Heart left ventricle (tissue), 16 donors: ENCODE results near the gene MFF. TPM values are rescaled to one million over a fixed set of nuclear protein-coding genes. Genes with fewer than 3 reads are reported as not detected.
"Not testable (repeated sequence)": the region's sequence is repeated elsewhere in the genome, so short reads cannot be mapped to it uniquely, and the experiment has no call there.

ENCODE experiments used
- ATAC-seq, 4 donors: fragments of 200-7000 bp; cut with Tn5 transposase; one replicate each; pipeline ENCODE4 v1.9.1; 2020 to 2022; ENCODE audit warnings: moderate library complexity in 4 of 4, mild to moderate bottlenecking in 3 of 4, moderate number of reproducible peaks in 1 of 4
- DNase-seq, 5 donors: peaks; one replicate each; pipeline ENCODE4 v3.0.0-alpha.2; 2020
- H3K27ac ChIP-seq, 12 donors: fragments of 200-600 bp; sonication (generic) in 4 of 12; one replicate each; pipeline versions ENCODE4 v1.5.0 to v1.8.0; 2016 to 2022; ENCODE audit warnings: mild to moderate bottlenecking in 2 of 12
- H3K27me3 ChIP-seq, 9 donors: fragments of 200-600 bp; sonication (generic) in 2 of 9; one replicate each; pipeline versions ENCODE4 v1.5.1 to v1.8.0; 2016 to 2022; ENCODE audit warnings: mild to moderate bottlenecking in 3 of 9
- H3K36me3 ChIP-seq, 9 donors: fragments of 200-600 bp; sonication (generic) in 2 of 9; one replicate each; pipeline versions ENCODE4 v1.5.0 to v1.8.0; 2018 to 2022; ENCODE audit warnings: mild to moderate bottlenecking in 2 of 9
- H3K4me1 ChIP-seq, 12 donors: fragments of 200-600 bp; sonication (generic) in 4 of 12; one replicate each; pipeline versions ENCODE4 v1.5.0 to v1.8.0; 2016 to 2022; ENCODE audit warnings: mild to moderate bottlenecking in 3 of 12
- H3K4me3 ChIP-seq, 12 donors: fragments of 200-600 bp; sonication (generic) in 4 of 12; one replicate each; pipeline versions ENCODE4 v1.5.0 to v1.8.0; 2017 to 2022; ENCODE audit warnings: mild to moderate bottlenecking in 9 of 12, moderate library complexity in 4 of 12
- H3K9me3 ChIP-seq, 12 donors: fragments of 200-600 bp; sonication (generic) in 4 of 12; one replicate each; pipeline versions ENCODE4 v1.5.0 to v1.8.0; 2016 to 2022; ENCODE audit warnings: mild to moderate bottlenecking in 1 of 12
- POLR2A ChIP-seq, 2 donors: fragments of 450-650 bp; IDR thresholded peaks; one replicate each; pipeline ENCODE4 v1.6.1; 2017; ENCODE audit warnings: antibody characterized with exemption in 2 of 2, mild to moderate bottlenecking in 2 of 2, moderate library complexity in 2 of 2
- WGBS, 4 donors: extraction: QIAGEN DNeasy Blood & Tissue Kit in 2 of 4; methylation state at CpG; one replicate each; pipeline versions ENCODE4 v1.1.5 to v1.1.7; 2013 to 2018; 5-methylcytosine and 5-hydroxymethylcytosine counted together
- intact Hi-C, 10 donors: fragments of 100-400 bp; cut with DNase I; formaldehyde crosslinking; loops; one replicate each; pipeline versions ENCODE4 v1.11.1 to v1.14.2; 2022
- polyA plus RNA-seq, 2 donors: library from polyadenylated mRNA; stranded (reverse); fragments of 200-250 nt; gene quantifications; one replicate each; pipeline ENCODE4 v1.2.3, GENCODE V29; 2013
- total RNA-seq, 9 donors: library from RNA; depleted of rRNA in 2 of 9; stranded (reverse); fragments of >200 nt in 2 of 9; fragmentation: NEBNext Ultra II Directional in 3 of 9; extraction: Animal tissue kit (Norgen Biotek cat#: 25700) in 3 of 9; gene quantifications; one replicate each; pipeline versions ENCODE4 v1.1.0 to v1.2.4, GENCODE V29; 2016 to 2023
- TF ChIP-seq, protein P1 (sequence below), 12 donors: fragments of 200-600 bp; sonication (generic) in 4 of 12; IDR thresholded peaks; one replicate each; pipeline versions ENCODE4 v1.5.0 to v1.8.0; 2018 to 2022; ENCODE audit warnings: antibody characterized with exemption in 12 of 12, mild to moderate bottlenecking in 5 of 12
- donor health status: ischemic (EF 13 %, LVEDD 7.1; RV severe dilation, severe dysfunction).
- donor health status: healthy with polysubstance abuse.
- donor health status: DM: no; HTN: yes; CAD: no.
- donor health status: DM: no; HTN: no; CAD: no.
- donor health status: ischemic (EF 25% LVEDD 6.9; RV normal size, moderate dysfunction).
- donor health status: ischemic (EF 25% LVEDD 5.7; RV mildly dilated, moderate dysfunction).
- donor health status: healthy.
- donor health status: DM: yes; HTN: yes; CAD: no.
- donor health status: ischemic (EF 35%, LVEDD 5.7; RV mildly dilated, moderate dysfunction).
- donor health status: nonischemic (EF 11% LVEDD 7.7; RV severe dilation, severe dysfunction).
- donor health status: DM: yes; HTN: yes; CAD: no.
- donor health status: PGD.
- donor health status: ischemic (EF 29% LVEDD 5.4; RV normal size, mild dysfunction).
- donor health status: nonischemic (EF 23%, LVEDD 6.1; RV moderate dilation, normal function).

The MFF gene
- total and polyA plus RNA-seq, 11 donors: 60.1 to 117 (median 79.7) TPM

GRCh38 chr2:227379095-227379494 lies 54.0 kb downstream of the MFF start, which contains the start of gene TM4SF20:
Gene TM4SF20 (minus strand): TSS chr2:227379306. CDS start chr2:227379268, 38 bp downstream.
- WGBS, 4 donors: 82 to 88% (median 87%) methylated on average over 4 of the region's 4 CpGs
- H3K9me3 ChIP-seq: no peaks in the 10 kb centered on the region
- H3K27me3 ChIP-seq: peaks cover 0 to 21% (median 0%) of the 10 kb centered on the region in 9 donors
- no peaks in the 10 kb centered on the region for H3K36me3 ChIP-seq
- no peak for TF ChIP-seq POLR2A (IDR thresholded peaks at IDR 0.05)
- TF ChIP-seq, protein P1, sequence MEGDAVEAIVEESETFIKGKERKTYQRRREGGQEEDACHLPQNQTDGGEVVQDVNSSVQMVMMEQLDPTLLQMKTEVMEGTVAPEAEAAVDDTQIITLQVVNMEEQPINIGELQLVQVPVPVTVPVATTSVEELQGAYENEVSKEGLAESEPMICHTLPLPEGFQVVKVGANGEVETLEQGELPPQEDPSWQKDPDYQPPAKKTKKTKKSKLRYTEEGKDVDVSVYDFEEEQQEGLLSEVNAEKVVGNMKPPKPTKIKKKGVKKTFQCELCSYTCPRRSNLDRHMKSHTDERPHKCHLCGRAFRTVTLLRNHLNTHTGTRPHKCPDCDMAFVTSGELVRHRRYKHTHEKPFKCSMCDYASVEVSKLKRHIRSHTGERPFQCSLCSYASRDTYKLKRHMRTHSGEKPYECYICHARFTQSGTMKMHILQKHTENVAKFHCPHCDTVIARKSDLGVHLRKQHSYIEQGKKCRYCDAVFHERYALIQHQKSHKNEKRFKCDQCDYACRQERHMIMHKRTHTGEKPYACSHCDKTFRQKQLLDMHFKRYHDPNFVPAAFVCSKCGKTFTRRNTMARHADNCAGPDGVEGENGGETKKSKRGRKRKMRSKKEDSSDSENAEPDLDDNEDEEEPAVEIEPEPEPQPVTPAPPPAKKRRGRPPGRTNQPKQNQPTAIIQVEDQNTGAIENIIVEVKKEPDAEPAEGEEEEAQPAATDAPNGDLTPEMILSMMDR (IDR thresholded peaks at IDR 0.05): no peak
- intact Hi-C loops: no loop called here
- H3K4me3 ChIP-seq: no peak within 1 kb of the TSS
- H3K4me1 ChIP-seq: peaks cover 0 to 9% (median 0%) of the 10 kb centered on the region in 12 donors
- DNase-seq (no peak), ATAC-seq (no peak)
- no peak within 1 kb of the TSS for H3K27ac ChIP-seq

DNA sequence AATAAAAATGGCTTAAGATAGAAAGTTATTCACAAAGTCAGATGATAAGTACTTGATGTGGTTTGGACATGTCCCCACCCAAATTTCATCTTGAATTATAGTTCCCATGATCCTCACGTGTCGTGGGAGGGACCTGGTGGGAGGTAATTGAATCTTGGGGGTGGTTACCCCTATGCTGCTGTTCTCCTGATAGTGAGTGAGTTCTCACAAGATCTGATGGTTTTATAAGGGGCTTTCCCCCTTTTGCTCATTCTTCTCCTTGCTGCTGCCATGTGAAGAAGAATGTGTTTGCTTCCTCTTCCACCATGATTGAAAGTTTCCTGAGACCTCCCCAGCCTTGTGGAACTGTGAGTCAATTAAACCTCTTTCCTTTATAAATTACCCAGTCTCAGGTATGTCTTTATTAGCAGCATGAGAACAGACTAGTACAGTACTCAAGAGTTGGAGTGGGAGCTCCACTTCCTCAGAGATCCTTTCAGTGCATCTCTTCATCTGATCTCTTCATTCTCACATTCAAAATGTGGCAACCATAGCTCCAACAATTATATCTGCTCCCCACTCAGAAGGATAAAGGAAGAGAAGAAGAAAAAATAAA lies 57.3 kb downstream of the MFF start:
- not testable (repeated sequence) for DNase-seq, H3K27ac ChIP-seq, ATAC-seq, H3K4me3 ChIP-seq, H3K36me3 ChIP-seq, H3K9me3 ChIP-seq
- H3K27me3 ChIP-seq: peaks cover 0 to 18% (median 0%) of the 10 kb centered on the region in 9 donors
- whole genome bisulfite sequencing, 4 donors: 74 to 88% (median 83%) methylated on average over 2 of the region's 2 CpGs
- H3K4me1 ChIP-seq: peaks cover 0 to 12% (median 0%) of the 10 kb centered on the region in 12 donors
- intact Hi-C loops: loop anchor here in 1 of 10 donors (5.0 kb wide), 1 partner anchor 1250 kb away; no protein-coding TSS in a partner anchor

DNA sequence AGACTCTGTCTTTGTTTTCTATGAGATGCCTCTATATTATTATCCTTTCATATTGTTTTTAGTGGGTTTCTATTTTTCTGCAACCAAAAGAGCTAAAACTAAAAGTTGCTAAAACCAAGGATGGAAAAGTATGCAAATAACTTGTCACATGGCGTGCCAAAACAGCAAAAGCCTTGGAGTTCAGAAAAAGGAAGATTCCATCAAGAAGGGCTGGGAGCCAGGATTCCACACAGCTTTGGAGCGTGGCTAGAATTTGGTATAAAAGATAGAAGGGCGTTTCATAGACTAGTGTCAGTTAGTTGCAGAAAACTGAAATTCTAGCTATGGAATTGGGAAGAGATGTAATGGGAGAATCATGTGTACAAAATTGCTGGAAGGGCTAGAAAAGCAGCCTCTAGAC lies 58.6 kb downstream of the MFF start:
- peaks cover 0 to 10% (median 0%) of the 10 kb centered on the region in 12 donors for H3K4me1 ChIP-seq
- H3K27me3 ChIP-seq: peaks cover 0 to 12% (median 0%) of the 10 kb centered on the region in 9 donors
- 59 to 73% (median 69%) methylated on average over 3 of the region's 3 CpGs for WGBS, 4 donors
- ATAC-seq (no peak), DNase-seq (no peak)
- no peaks in the 10 kb centered on the region for H3K36me3 ChIP-seq
- no peak for TF ChIP-seq POLR2A (IDR thresholded peaks at IDR 0.05)
- TF ChIP-seq, protein P1 (IDR thresholded peaks at IDR 0.05): no peak
- H3K4me3 ChIP-seq: no peak overlapping the region
- peaks cover 0 to 2% (median 0%) of the 10 kb centered on the region in 12 donors for H3K9me3 ChIP-seq
- no peak overlapping the region for H3K27ac ChIP-seq
- intact Hi-C loops: loop anchor here in 1 of 10 donors (5.0 kb wide), 1 partner anchor 1249 kb away; no protein-coding TSS in a partner anchor

GRCh38 chr2:227386630-227387029 lies 61.6 kb downstream of the MFF start:
- WGBS, 4 donors: 67 to 83% (median 80%) methylated on average over 6 of the region's 6 CpGs

GRCh38 chr2:227387583-227387982 lies 62.5 kb downstream of the MFF start, which contains the start of gene SCYGR1:
Gene SCYGR1 (minus strand): TSS chr2:227387949. CDS start chr2:227387949, 0 bp downstream.
- 78 to 90% (median 83%) methylated on average over 5 to 7 of the region's 7 CpGs for WGBS, 4 donors
- ATAC-seq, DNase-seq, H3K27me3 ChIP-seq, intact Hi-C loops, H3K27ac ChIP-seq, H3K9me3 ChIP-seq, H3K4me3 ChIP-seq, H3K36me3 ChIP-seq: not testable (repeated sequence)
- H3K4me1 ChIP-seq: peaks cover 0 to 10% (median 0%) of the 10 kb centered on the region in 12 donors

More at GRCh38 chr2:227386630-227387029, 61.6 kb downstream of the MFF start:
- TF ChIP-seq, protein P1 (IDR thresholded peaks at IDR 0.05): no peak
- TF ChIP-seq POLR2A (IDR thresholded peaks at IDR 0.05): no peak
- H3K27me3 ChIP-seq: peaks cover 0 to 8% (median 0%) of the 10 kb centered on the region in 9 donors
- H3K4me1 ChIP-seq: peaks cover 0 to 10% (median 0%) of the 10 kb centered on the region in 12 donors
- intact Hi-C loops: no loop called here
- DNase-seq (no peak), ATAC-seq (no peak)
- no peak overlapping the region for H3K4me3 ChIP-seq
- H3K36me3 ChIP-seq: no peaks in the 10 kb centered on the region
- peaks cover 0 to 8% (median 0%) of the 10 kb centered on the region in 12 donors for H3K9me3 ChIP-seq
- peak overlapping the region in 1 of 12 donors; percentile 91 for H3K27ac ChIP-seq
